ENCODE measurements around the gene PRICKLE4. TPM values are rescaled to one million over a fixed set of nuclear protein-coding genes. Genes with fewer than 3 reads are reported as not detected.

PRICKLE4 gene
- total and polyA plus RNA-seq, 2 of the 13 experiments (the other 11 are each of a cell fraction or from before 2014, with no cell fraction given), result 0.92 to 1.2 TPM

GRCh38 chr6:41779788-41780550, 613 bp upstream of the PRICKLE4 start, which contains the start of gene FRS3 (continued):
- TF ChIP-seq USF2 (IDR thresholded peaks at IDR 0.05; ENCODE audit: low read depth, low read length) (no peak), USF2 (CRISPR knock-in tag; IDR thresholded peaks at IDR 0.05; ENCODE audit: borderline replicate concordance) (peak; percentile 28; the same call in 1 of the 2 replicates), DRAP1 (CRISPR knock-in tag; IDR thresholded peaks at IDR 0.05) (peak; percentile 82), HHEX (CRISPR knock-in tag; IDR thresholded peaks at IDR 0.05) (no peak), SALL2 (CRISPR knock-in tag; IDR thresholded peaks at IDR 0.05) (peak; percentile 99), ZNF564 (CRISPR knock-in tag; IDR thresholded peaks at IDR 0.05) (no peak; the same call in 1 of the 2 replicates), ZNF501 (CRISPR knock-in tag; IDR thresholded peaks at IDR 0.05) (peak; percentile 91), TP53 (CRISPR knock-in tag; conservative IDR thresholded peaks at IDR 0.05) (no peak; the same call in 1 of the 2 replicates), ZNF556 (CRISPR knock-in tag; IDR thresholded peaks at IDR 0.05; ENCODE audit: borderline replicate concordance) (peak; percentile 94), ZNF143 (CRISPR knock-in tag; IDR thresholded peaks at IDR 0.05) (peak; percentile 83), ZNF772 (CRISPR knock-in tag; IDR thresholded peaks at IDR 0.05) (peak; percentile 88), PATZ1 (CRISPR knock-in tag; IDR thresholded peaks at IDR 0.05) (peak; percentile 82), MLX (CRISPR knock-in tag; IDR thresholded peaks at IDR 0.05) (peak; percentile 51; the same call in 1 of the 2 replicates), NFYB (CRISPR knock-in tag; IDR thresholded peaks at IDR 0.05) (no peak), ATF6 (CRISPR knock-in tag; conservative IDR thresholded peaks at IDR 0.05) (no peak), AHR (CRISPR knock-in tag; IDR thresholded peaks at IDR 0.05) (peak; percentile 81), ZNF34 (CRISPR knock-in tag; IDR thresholded peaks at IDR 0.05; ENCODE audit: borderline replicate concordance) (peak; percentile 89), BCL6 (CRISPR knock-in tag; IDR thresholded peaks at IDR 0.05) (peak; percentile 72), ZXDC (CRISPR knock-in tag; IDR thresholded peaks at IDR 0.05) (0 out of 2 replicates have a peak, but pooled peaks have one; percentile 64), SALL1 (CRISPR knock-in tag; IDR thresholded peaks at IDR 0.05) (peak; percentile 89)

Measured in HepG2 (cell line).